ENCODE data around the gene ARHGEF16. TPM values are rescaled to one million over a fixed set of nuclear protein-coding genes. Genes with fewer than 3 reads are reported as not detected.

Gene ARHGEF16
- polyA plus RNA-seq, 1 of the 3 experiments (the other 2 are of a cell fraction), result 0.18 TPM

- CTCF ChIA-PET, result interaction anchor here (1.0 to 5.3 kb wide), 6 partner anchors 8 to 179 kb away, joined by 3 to 64 read pairs (median 5); no protein-coding TSS in a partner anchor
- Histone ChIP-seq H3K36me3 (replicated peaks in 1 of 2; ENCODE audit: control insufficient read depth in 1 of 2, insufficient read depth in 2 of 2, low read length in 1 of 2) (no peaks in the 10 kb centered on the region), H4K20me1 (ENCODE audit: insufficient read depth) (no peaks in the 10 kb centered on the region), H3K4me2 (no peak overlapping the region), H3K27ac (ENCODE audit: low read depth in 2 of 2, low read length in 1 of 2) (no peak overlapping the region), H3K27me3 (ENCODE audit: insufficient read depth) (peaks cover 8% of the 10 kb centered on the region; the same call in 1 of the 2 replicates), H3F3A (replicated peaks; ENCODE audit: insufficient read depth) (no peaks in the 10 kb centered on the region), H2AFZ (ENCODE audit: low read depth) (no peak overlapping the region), H3K79me2 (ENCODE audit: insufficient read depth) (no peaks in the 10 kb centered on the region), H3K9ac (no peak overlapping the region), H3K9me2 (no peaks in the 10 kb centered on the region), H3K4me3 (ENCODE audit: low read depth in 2 of 2, low read length in 1 of 2) (no peak overlapping the region), H3K9me3 (no peaks in the 10 kb centered on the region), H3K4me1 (ENCODE audit: control insufficient read depth in 1 of 2, insufficient read depth in 2 of 2, low read depth in 1 of 2, low read length in 1 of 2) (no peaks in the 10 kb centered on the region)
- POLR2A ChIA-PET, result no interaction called here
- no peak for DNase-seq
- no peak for TF ChIP-seq RAD21 (IDR thresholded peaks at IDR 0.05; ENCODE audit: low read length)
- TF ChIP-seq ELF1 (IDR thresholded peaks at IDR 0.05), result no peak
- TF ChIP-seq RCOR1 (IDR thresholded peaks at IDR 0.05; ENCODE audit: low read length), result no peak
- WGBS (ENCODE audit: low lambda C conversion rate), result 74% methylated on average over 14 of the region's 27 CpGs
Observed at GRCh38 chr1:3439346-3440299, 14.8 kb upstream of the ARHGEF16 start.

DNA sequence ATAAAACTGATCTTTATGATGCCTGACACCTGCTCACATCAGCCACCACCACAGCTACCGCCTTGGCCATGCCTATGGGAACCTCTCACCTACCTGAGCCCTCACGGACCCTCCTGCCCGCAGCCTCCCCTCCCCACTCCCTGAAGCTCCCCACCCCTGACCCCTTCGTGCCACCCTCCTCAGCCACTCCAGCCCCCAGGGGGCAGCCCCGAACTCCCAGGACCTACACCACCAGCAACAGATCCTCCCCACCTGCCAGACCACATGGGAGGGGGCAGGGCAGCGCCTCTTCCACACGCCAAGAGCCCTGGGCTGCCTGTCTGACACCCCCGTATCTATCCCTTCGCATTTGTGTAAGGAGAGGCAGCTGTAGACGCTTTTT is 14.2 kb upstream of the ARHGEF16 start:
- no peaks in the 10 kb centered on the region for H4K20me1 ChIP-seq (ENCODE audit: insufficient read depth)
- H3K4me2 ChIP-seq, result no peak overlapping the region
- ChIA-PET CTCF (interaction anchor here (1.0 to 5.3 kb wide), 3 partner anchors 9 to 179 kb away, joined by 3 to 64 read pairs (median 5); no protein-coding TSS in a partner anchor), POLR2A (no interaction called here)
- no peak for DNase-seq
- no peak for TF ChIP-seq MEF2A (IDR thresholded peaks at IDR 0.05; ENCODE audit: borderline replicate concordance, low read depth)
- no peak for TF ChIP-seq NRF1 (IDR thresholded peaks at IDR 0.05; ENCODE audit: low read depth, low read length)
- no peaks in the 10 kb centered on the region for H3K36me3 ChIP-seq (replicated peaks in 1 of 2; ENCODE audit: control insufficient read depth in 1 of 2, insufficient read depth in 2 of 2, low read length in 1 of 2)
- no peaks in the 10 kb centered on the region for H3K4me1 ChIP-seq (ENCODE audit: control insufficient read depth in 1 of 2, insufficient read depth in 2 of 2, low read depth in 1 of 2, low read length in 1 of 2)
- no peak overlapping the region for H3K9ac ChIP-seq
- 43% methylated on average over 9 of the region's 10 CpGs for WGBS (ENCODE audit: low lambda C conversion rate)
- no peaks in the 10 kb centered on the region for H3K79me2 ChIP-seq (ENCODE audit: insufficient read depth)
- H3K9me3 ChIP-seq, result no peaks in the 10 kb centered on the region
- no peak overlapping the region for H2AFZ ChIP-seq (ENCODE audit: low read depth)
- no peak overlapping the region for H3K4me3 ChIP-seq (ENCODE audit: low read depth in 2 of 2, low read length in 1 of 2)
- H3K9me2 ChIP-seq, result no peaks in the 10 kb centered on the region
- no peak overlapping the region for H3K27ac ChIP-seq (ENCODE audit: low read depth in 2 of 2, low read length in 1 of 2)
- no peaks in the 10 kb centered on the region for H3F3A ChIP-seq (replicated peaks; ENCODE audit: insufficient read depth)
- peaks cover 2% of the 10 kb centered on the region; the same call in 1 of the 2 replicates for H3K27me3 ChIP-seq (ENCODE audit: insufficient read depth)

DNA sequence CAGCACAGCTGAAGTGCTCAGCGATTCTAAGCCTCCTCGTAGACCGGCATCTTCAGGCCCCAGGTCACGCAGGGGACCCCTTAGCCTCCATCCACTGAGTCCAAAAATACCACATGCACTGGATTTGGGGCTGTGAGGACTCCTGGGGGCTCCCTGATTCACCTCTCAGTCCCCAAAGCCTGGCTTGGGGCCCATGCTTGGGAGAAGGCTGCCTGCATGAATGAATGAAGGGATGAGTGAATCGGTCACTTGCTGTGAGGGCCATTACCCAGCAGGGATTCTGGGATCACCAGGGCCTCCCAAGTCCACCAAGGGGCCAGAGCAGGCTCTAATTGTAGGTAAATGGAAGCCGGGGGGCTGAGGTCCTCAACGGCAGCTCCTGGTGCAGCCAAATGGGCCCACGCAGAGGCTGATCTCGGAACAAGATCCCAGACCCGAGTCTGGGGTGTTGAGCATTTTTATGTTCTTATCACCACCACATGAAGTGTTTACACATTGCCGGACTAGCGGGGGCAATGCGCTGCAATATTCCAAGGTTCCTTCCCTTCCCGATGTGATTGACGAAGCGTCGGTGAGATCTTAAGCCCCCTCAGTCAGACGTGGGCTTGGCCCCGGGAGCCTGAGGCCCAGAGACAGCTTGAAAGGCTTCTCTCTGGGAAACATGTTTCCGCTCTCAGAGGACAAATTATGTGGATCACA is 13.6 kb upstream of the ARHGEF16 start:
- H3K9ac ChIP-seq, result no peak overlapping the region
- POLR2A ChIA-PET, result no interaction called here
- CTCF ChIA-PET, result interaction anchor here (1.0 to 5.3 kb wide), 5 partner anchors 9 to 178 kb away, joined by 3 to 64 read pairs (median 4); no protein-coding TSS in a partner anchor
- TF ChIP-seq YY1 (IDR thresholded peaks at IDR 0.05; ENCODE audit: low read depth), result no peak
- TF ChIP-seq TAF1 (IDR thresholded peaks at IDR 0.05; ENCODE audit: borderline replicate concordance, low read depth, low read length), result no peak
- no peak for TF ChIP-seq FOXJ3 (CRISPR knock-in tag; IDR thresholded peaks at IDR 0.05)
- no peak for TF ChIP-seq EZH2phosphoT487 (IDR thresholded peaks at IDR 0.05; ENCODE audit: borderline replicate concordance, low read depth)
- no peak for TF ChIP-seq NFIC (IDR thresholded peaks at IDR 0.05; ENCODE audit: borderline replicate concordance)
- TF ChIP-seq IRF3 (IDR thresholded peaks at IDR 0.05; ENCODE audit: low read depth, low read length), result no peak
- no peak for TF ChIP-seq SIN3A (IDR thresholded peaks at IDR 0.05; ENCODE audit: borderline replicate concordance, low read depth, low read length)
- TF ChIP-seq, protein P1, sequence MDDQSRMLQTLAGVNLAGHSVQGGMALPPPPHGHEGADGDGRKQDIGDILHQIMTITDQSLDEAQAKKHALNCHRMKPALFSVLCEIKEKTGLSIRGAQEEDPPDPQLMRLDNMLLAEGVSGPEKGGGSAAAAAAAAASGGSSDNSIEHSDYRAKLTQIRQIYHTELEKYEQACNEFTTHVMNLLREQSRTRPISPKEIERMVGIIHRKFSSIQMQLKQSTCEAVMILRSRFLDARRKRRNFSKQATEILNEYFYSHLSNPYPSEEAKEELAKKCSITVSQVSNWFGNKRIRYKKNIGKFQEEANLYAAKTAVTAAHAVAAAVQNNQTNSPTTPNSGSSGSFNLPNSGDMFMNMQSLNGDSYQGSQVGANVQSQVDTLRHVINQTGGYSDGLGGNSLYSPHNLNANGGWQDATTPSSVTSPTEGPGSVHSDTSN (IDR thresholded peaks at IDR 0.05), result no peak
- TF ChIP-seq, protein P2, sequence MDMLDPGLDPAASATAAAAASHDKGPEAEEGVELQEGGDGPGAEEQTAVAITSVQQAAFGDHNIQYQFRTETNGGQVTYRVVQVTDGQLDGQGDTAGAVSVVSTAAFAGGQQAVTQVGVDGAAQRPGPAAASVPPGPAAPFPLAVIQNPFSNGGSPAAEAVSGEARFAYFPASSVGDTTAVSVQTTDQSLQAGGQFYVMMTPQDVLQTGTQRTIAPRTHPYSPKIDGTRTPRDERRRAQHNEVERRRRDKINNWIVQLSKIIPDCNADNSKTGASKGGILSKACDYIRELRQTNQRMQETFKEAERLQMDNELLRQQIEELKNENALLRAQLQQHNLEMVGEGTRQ (IDR thresholded peaks at IDR 0.05; ENCODE audit: borderline replicate concordance, low read depth, low read length), result no peak

More for the DNA sequence above, 13.6 kb upstream of the ARHGEF16 start:
- H4K20me1 ChIP-seq (ENCODE audit: insufficient read depth), result no peaks in the 10 kb centered on the region
- H3K79me2 ChIP-seq (ENCODE audit: insufficient read depth), result no peaks in the 10 kb centered on the region
- H3K4me2 ChIP-seq, result no peak overlapping the region
- no peaks in the 10 kb centered on the region for H3K27me3 ChIP-seq (ENCODE audit: insufficient read depth)
- no peak overlapping the region for H3K27ac ChIP-seq (ENCODE audit: low read depth in 2 of 2, low read length in 1 of 2)
- no peaks in the 10 kb centered on the region for H3F3A ChIP-seq (replicated peaks; ENCODE audit: insufficient read depth)
- WGBS (ENCODE audit: low lambda C conversion rate), result 59% methylated on average over 11 of the region's 20 CpGs
- no peaks in the 10 kb centered on the region for H3K36me3 ChIP-seq (replicated peaks in 1 of 2; ENCODE audit: control insufficient read depth in 1 of 2, insufficient read depth in 2 of 2, low read length in 1 of 2)
- no peak overlapping the region for H2AFZ ChIP-seq (ENCODE audit: low read depth)
- no peak overlapping the region for H3K4me3 ChIP-seq (ENCODE audit: low read depth in 2 of 2, low read length in 1 of 2)
- H3K9me2 ChIP-seq, result no peaks in the 10 kb centered on the region
- no peaks in the 10 kb centered on the region for H3K9me3 ChIP-seq
- H3K4me1 ChIP-seq (ENCODE audit: control insufficient read depth in 1 of 2, insufficient read depth in 2 of 2, low read depth in 1 of 2, low read length in 1 of 2), result no peaks in the 10 kb centered on the region
- DNase-seq, result no peak

All from SK-N-SH (cell line).